Inflammatory macrophage treated with lipopolysaccharide for 1 hour (primary cell): ENCODE measurements around the gene CCDC167.
A peak's percentile ranks its signal among the peaks of the same experiment; 100 is the strongest.

ENCODE experiments used
- DNase-seq, 2 donors: peaks; one replicate each; pipeline ENCODE4 v3.0.0-alpha.2; 2020 to 2022

Gene CCDC167

GRCh38 chr6:37499433-37500293 lies at the start of gene CCDC167:
TSS of gene CCDC167 (minus strand) at chr6:37499893. CDS start at chr6:37499863, 30 bp downstream.
- DNase-seq: peak; percentile 96 to 98

GRCh38 chr6:37549154-37549553 lies 49.5 kb upstream of the CCDC167 start:
- DNase-seq: no peak

GRCh38 chr6:37548067-37548674 lies 48.5 kb upstream of the CCDC167 start:
- no peak for DNase-seq

GRCh38 chr6:37547564-37548061 lies 47.9 kb upstream of the CCDC167 start:
- DNase-seq: no peak

- no peak for DNase-seq
Measured at GRCh38 chr6:37546141-37546871, 46.6 kb upstream of the CCDC167 start.

GRCh38 chr6:37544530-37544929 lies 44.8 kb upstream of the CCDC167 start:
- no peak for DNase-seq

GRCh38 chr6:37543361-37543760 lies 43.7 kb upstream of the CCDC167 start:
- no peak for DNase-seq

- no peak for DNase-seq
Measured at GRCh38 chr6:37541346-37541745, 41.7 kb upstream of the CCDC167 start.

GRCh38 chr6:37540390-37540789 lies 40.7 kb upstream of the CCDC167 start:
- DNase-seq: no peak

- DNase-seq: no peak
Measured at GRCh38 chr6:37540029-37540352, 40.3 kb upstream of the CCDC167 start.

GRCh38 chr6:37539171-37540028 lies 39.7 kb upstream of the CCDC167 start:
- no peak for DNase-seq

GRCh38 chr6:37538107-37538506 lies 38.4 kb upstream of the CCDC167 start:
- DNase-seq: no peak

- DNase-seq: no peak
Measured at GRCh38 chr6:37537548-37537947, 37.9 kb upstream of the CCDC167 start.

- DNase-seq: no peak
Measured at GRCh38 chr6:37536491-37537190, 36.9 kb upstream of the CCDC167 start.

- no peak for DNase-seq
Measured at GRCh38 chr6:37535759-37536490, 36.2 kb upstream of the CCDC167 start.

- DNase-seq: no peak
Measured at GRCh38 chr6:37535428-37535758, 35.7 kb upstream of the CCDC167 start.

GRCh38 chr6:37534893-37535292 lies 35.2 kb upstream of the CCDC167 start:
- DNase-seq: no peak

- no peak for DNase-seq
Measured at GRCh38 chr6:37532122-37532521, 32.4 kb upstream of the CCDC167 start.

GRCh38 chr6:37531437-37532036 lies 31.8 kb upstream of the CCDC167 start:
- DNase-seq: no peak

GRCh38 chr6:37531026-37531425 lies 31.3 kb upstream of the CCDC167 start:
- DNase-seq: no peak

GRCh38 chr6:37530297-37530696 lies 30.6 kb upstream of the CCDC167 start:
- no peak for DNase-seq
